H1 (cell line): ENCODE data around the gene CACNB4. TPM values are rescaled to one million over a fixed set of nuclear protein-coding genes. Genes with fewer than 3 reads are reported as not detected.
"Not testable (repeated sequence)": the region's sequence is repeated elsewhere in the genome, so short reads cannot be mapped to it uniquely, and the experiment has no call there.

ENCODE experiments used
- CTCF ChIA-PET: fragments of 300-600 bp; sonication (Branson Sonifier 250); formaldehyde crosslinking; loops from one replicate; lab custom pipeline; 2021; ENCODE audit not compliant: partially characterized antibody; lab: Charles Lee
- POLR2A ChIA-PET: fragments of 300-600 bp; sonication (Branson Sonifier 250); formaldehyde crosslinking; loops from one replicate; lab custom pipeline; 2021; ENCODE audit warnings: inconsistent platforms; ENCODE audit not compliant: partially characterized antibody; lab: Charles Lee
- DNase-seq, 2 experiments: peaks; one replicate each; pipeline versions ENCODE4 v3.0.0 to v3.0.0-alpha.2; 2010 to 2022; ENCODE audit warnings: low spot score in 2 of 2, low read depth in 1 of 2, mixed read lengths in 1 of 2
- FAIRE-seq: peaks from 2 replicates; lab custom pipeline; 2011; peaks lifted over from hg19 to GRCh38; lab: Jason Lieb, UNC
- H2AFZ ChIP-seq: 2 replicates; pipeline ENCODE4 v1.8.1; 2012; ENCODE audit warnings: low read length, inconsistent platforms
- H2AK5ac ChIP-seq: 2 replicates; pipeline ENCODE4 v1.6.1; 2013; ENCODE audit warnings: low read depth, low read length
- H2BK120ac ChIP-seq: replicated peaks from 2 replicates; pipeline ENCODE3; 2013; ENCODE audit warnings: low read depth, low read length, inconsistent platforms
- H2BK12ac ChIP-seq: 2 replicates; pipeline ENCODE4 v1.6.1; 2013; ENCODE audit warnings: low read depth, low read length
- H2BK15ac ChIP-seq: 2 replicates; pipeline ENCODE4 v1.6.1; 2013; ENCODE audit warnings: low read length
- H2BK20ac ChIP-seq: 2 replicates; pipeline ENCODE4 v1.6.1; 2013; ENCODE audit warnings: low read length
- H2BK5ac ChIP-seq: 2 replicates; pipeline ENCODE4 v1.6.1; 2013; ENCODE audit warnings: low read depth, low read length
- H3K14ac ChIP-seq: 2 replicates; pipeline ENCODE4 v1.6.1; 2013; ENCODE audit warnings: inconsistent platforms; ENCODE audit not compliant: insufficient read length
- H3K18ac ChIP-seq: 2 replicates; pipeline ENCODE4 v1.6.1; 2013; ENCODE audit warnings: low read length; ENCODE audit errors: extremely low read depth
- H3K23ac ChIP-seq: 2 replicates; pipeline ENCODE4 v1.6.1; 2013; ENCODE audit warnings: inconsistent platforms; ENCODE audit not compliant: insufficient read length
- H3K23me2 ChIP-seq: 2 replicates; pipeline ENCODE4 v1.6.1; 2013; ENCODE audit warnings: low read depth, low read length
- H3K27ac ChIP-seq: 2 replicates; pipeline ENCODE4 v1.6.1; 2011; ENCODE audit warnings: low read depth, low read length, inconsistent platforms
- H3K27me3 ChIP-seq, 4 experiments: replicated peaks in 1 of 4; 1 replicate in 1 of 4; 2 replicates in 3 of 4; pipeline versions ENCODE4 v1.6.1 to v1.8.1; 2011 to 2013; ENCODE audit warnings: low read length in 3 of 4, mild to moderate bottlenecking in 3 of 4, inconsistent platforms in 2 of 4, mixed read lengths in 2 of 4, moderate library complexity in 1 of 4; ENCODE audit not compliant: control insufficient read depth in 3 of 4, insufficient read depth in 3 of 4; ENCODE audit errors: extremely low read depth in 1 of 4
- H3K36me3 ChIP-seq, 4 experiments: 2 replicates each; pipeline versions ENCODE4 v1.6.1 to v1.8.1; 2011 to 2013; ENCODE audit warnings: mild to moderate bottlenecking in 4 of 4, low read length in 3 of 4, moderate library complexity in 2 of 4, control low read depth in 1 of 4, inconsistent platforms in 1 of 4; ENCODE audit not compliant: insufficient read depth in 4 of 4, control insufficient read depth in 2 of 4
- H3K4ac ChIP-seq: replicated peaks from 2 replicates; pipeline ENCODE3; 2013; ENCODE audit warnings: low read length, low read depth, mixed read lengths, inconsistent platforms; ENCODE audit not compliant: insufficient read length
- H3K4me1 ChIP-seq, 4 experiments: replicated peaks in 1 of 4; 1 replicate in 1 of 4; 2 replicates in 3 of 4; pipeline versions ENCODE4 v1.6.1 to v1.8.1; 2011 to 2013; ENCODE audit warnings: low read length in 3 of 4, inconsistent platforms in 2 of 4, mixed read lengths in 1 of 4; ENCODE audit not compliant: insufficient read depth in 4 of 4, control insufficient read depth in 3 of 4
- H3K4me2 ChIP-seq, 2 experiments: 2 replicates each; pipeline versions ENCODE4 v1.6.1 to v1.8.1; 2011 to 2013; ENCODE audit warnings: low read depth in 2 of 2, low read length in 2 of 2, control low read depth in 1 of 2, inconsistent platforms in 1 of 2, mild to moderate bottlenecking in 1 of 2; ENCODE audit not compliant: insufficient read depth in 1 of 2
- H3K4me3 ChIP-seq, 4 experiments: fragments of 200-600, 300-600 bp in 1 of 4; sonication (generic), shearing (Covaris generic), sonication (Bioruptor Twin) in 1 of 4; 2 replicates each; pipeline versions ENCODE4 v1.5.1 to v1.8.1; 2011 to 2016; ENCODE audit warnings: low read length in 4 of 4, low read depth in 3 of 4, control low read depth in 2 of 4, inconsistent platforms in 2 of 4, mild to moderate bottlenecking in 2 of 4, mixed read lengths in 1 of 4, moderate library complexity in 1 of 4; ENCODE audit not compliant: insufficient read depth in 2 of 4; ENCODE audit errors: extremely low read depth in 1 of 4
- H3K56ac ChIP-seq: replicated peaks from 2 replicates; pipeline ENCODE3; 2013; ENCODE audit warnings: low read depth, mild to moderate bottlenecking, mixed read lengths, low read length, inconsistent platforms; ENCODE audit not compliant: insufficient read length
- H3K79me1 ChIP-seq: 2 replicates; pipeline ENCODE4 v1.6.1; 2013; ENCODE audit warnings: low read depth, low read length, control low read depth
- H3K79me2 ChIP-seq, 2 experiments: 2 replicates each; pipeline versions ENCODE4 v1.6.1 to v1.8.1; 2012 to 2013; ENCODE audit warnings: low read length in 2 of 2, mild to moderate bottlenecking in 2 of 2, inconsistent platforms in 1 of 2; ENCODE audit not compliant: insufficient read depth in 2 of 2, control insufficient read depth in 1 of 2
- H3K9ac ChIP-seq, 4 experiments: replicated peaks in 1 of 4; 1 replicate in 1 of 4; 2 replicates in 3 of 4; pipeline versions ENCODE4 v1.6.1 to v1.8.1; 2011 to 2013; ENCODE audit warnings: low read depth in 3 of 4, low read length in 3 of 4, control low read depth in 2 of 4, mild to moderate bottlenecking in 2 of 4, moderate library complexity in 2 of 4, inconsistent platforms in 1 of 4; ENCODE audit errors: extremely low read depth in 1 of 4
- H3K9me3 ChIP-seq, 2 experiments: 2 replicates each; pipeline versions ENCODE4 v1.6.1 to v1.8.1; 2012 to 2013; ENCODE audit warnings: mild to moderate bottlenecking in 2 of 2, moderate library complexity in 2 of 2, control low read depth in 1 of 2, inconsistent platforms in 1 of 2, low read depth in 1 of 2, low read length in 1 of 2, mixed read lengths in 1 of 2; ENCODE audit not compliant: insufficient read depth in 2 of 2
- H4K20me1 ChIP-seq, 2 experiments: replicated peaks in 1 of 2; 2 replicates each; pipeline versions ENCODE3 to v1.8.1; 2011 to 2013; ENCODE audit warnings: inconsistent platforms in 2 of 2, low read length in 2 of 2, mild to moderate bottlenecking in 1 of 2; ENCODE audit not compliant: insufficient read depth in 2 of 2, control insufficient read depth in 1 of 2
- H4K5ac ChIP-seq: 2 replicates; pipeline ENCODE4 v1.6.1; 2013; ENCODE audit warnings: low read length, low read depth, mixed read lengths, inconsistent platforms; ENCODE audit not compliant: insufficient read length
- H4K8ac ChIP-seq: 2 replicates; pipeline ENCODE4 v1.8.0; 2013; ENCODE audit warnings: mild to moderate bottlenecking, moderate library complexity, low read length, inconsistent platforms; ENCODE audit not compliant: insufficient read depth; ENCODE audit errors: extremely low read depth
- H4K91ac ChIP-seq: replicated peaks from 2 replicates; pipeline ENCODE3; 2013; ENCODE audit warnings: low read length, mixed read lengths, inconsistent platforms; ENCODE audit not compliant: insufficient read length
- WGBS, 2 experiments: shearing (Covaris generic) in 1 of 2; methylation state at CpG; one replicate each; pipeline versions ENCODE4 v1.1.6 to v1.1.7; 2013 to 2015; ENCODE audit warnings: low lambda C conversion rate in 2 of 2, mixed read lengths in 2 of 2, inconsistent platforms in 1 of 2, low coverage in 1 of 2, missing lambda C conversion rate in 1 of 2; ENCODE audit not compliant: insufficient replicate concordance in 2 of 2, insufficient coverage in 1 of 2, insufficient read length in 1 of 2; ENCODE audit errors: extremely low coverage in 1 of 2, missing lambda C conversion rate in 1 of 2; 5-methylcytosine and 5-hydroxymethylcytosine counted together
- polyA plus RNA-seq, 7 experiments: library from polyadenylated mRNA; depleted of rRNA in 3 of 7; stranded (reverse) in 5 of 7; unstranded in 2 of 7; fragments of >200 nt in 5 of 7; fragments of 200-250 nt in 2 of 7; gene quantifications; 1 replicate in 5 of 7; 2 replicates in 1 of 7; 4 replicates in 1 of 7; pipeline versions ENCODE4 v1.2.1 to v1.2.3, GENCODE V29; 2011 to 2013; ENCODE audit warnings: missing spikeins in 2 of 7, mixed read lengths in 2 of 7
- total RNA-seq: library from RNA; stranded (reverse); fragmentation: NEBNext Ultra II Directional; extraction: Animal tissue kit (Norgen Biotek cat#: 25700); gene quantifications from 2 replicates; pipeline ENCODE4 v1.2.1, GENCODE V29; 2021

CACNB4 gene
- total and polyA plus RNA-seq, 2 of the 8 experiments (the other 6 are each of a cell fraction or from before 2014, with no cell fraction given): 2.0 to 4.0 TPM

- H2AK5ac ChIP-seq, H3K9ac ChIP-seq, H3K79me2 ChIP-seq, POLR2A ChIA-PET, H3K36me3 ChIP-seq, H3K27ac ChIP-seq, H3K4me2 ChIP-seq, H2BK120ac ChIP-seq, H3K23ac ChIP-seq, H4K91ac ChIP-seq, H4K20me1 ChIP-seq, H3K9me3 ChIP-seq, H3K4ac ChIP-seq, H3K4me1 ChIP-seq, H3K4me3 ChIP-seq, H3K23me2 ChIP-seq, H2AFZ ChIP-seq, H2BK5ac ChIP-seq, H2BK20ac ChIP-seq, H4K8ac ChIP-seq, H4K5ac ChIP-seq, H3K56ac ChIP-seq, H2BK12ac ChIP-seq, H3K27me3 ChIP-seq, H3K79me1 ChIP-seq, H2BK15ac ChIP-seq, FAIRE-seq, H3K14ac ChIP-seq, DNase-seq, H3K18ac ChIP-seq: not testable (repeated sequence)
- 94% methylated on average over 13 of the region's 13 CpGs; no CpG with 5 or more reads in 1 of the 2 experiments for WGBS, 2 experiments
- CTCF ChIA-PET: interaction anchor here (0.6 to 0.9 kb wide), 3 partner anchors 59 to 521 kb away, joined by 3 read pairs; no protein-coding TSS in a partner anchor
These were observed 8.3 kb upstream of the CACNB4 start for GRCh38 chr2:152107140-152107539.
